ENCODE data around the gene TPSB2. TPM values are rescaled to one million over a fixed set of nuclear protein-coding genes. Genes with fewer than 3 reads are reported as not detected.

The TPSB2 gene
- total RNA-seq, 1 experiment from 2014 or later, result not detected

GRCh38 chr16:1223355-1224214 lies 6.4 kb downstream of the TPSB2 start:
- RAD21 ChIA-PET (ENCODE audit: low non-redundant PET in 1 of 2, low total read pairs in 2 of 2, uncharacterized antibody in 2 of 2, unreplicated experiment in 2 of 2), result no interaction called here
- Histone ChIP-seq H3K79me2 (ENCODE audit: insufficient read depth, low read length) (no peaks in the 10 kb centered on the region), H3K4me1 (ENCODE audit: control insufficient read depth in 1 of 2, insufficient read depth in 2 of 2, low read length in 2 of 2) (no peaks in the 10 kb centered on the region), H4K20me1 (ENCODE audit: insufficient read depth) (no peaks in the 10 kb centered on the region), H3K4me3 (replicated peaks in 1 of 2; ENCODE audit: low read depth in 1 of 2, low read length in 2 of 2) (no peak overlapping the region), H3K4me2 (ENCODE audit: low read length) (no peak overlapping the region), H3K36me3 (ENCODE audit: control insufficient read depth in 1 of 2, insufficient read depth in 2 of 2, low read length in 2 of 2) (no peaks in the 10 kb centered on the region), H3K27me3 (ENCODE audit: insufficient read depth, low read length) (no peaks in the 10 kb centered on the region), H2AFZ (ENCODE audit: low read depth, low read length, poor library complexity, severe bottlenecking) (no peak overlapping the region), H3K9me3 (ENCODE audit: control insufficient read depth in 1 of 2, insufficient read depth in 1 of 2, low read depth in 1 of 2, low read length in 2 of 2) (no peaks in the 10 kb centered on the region), H3K9me2 (ENCODE audit: insufficient read depth) (no peaks in the 10 kb centered on the region), H3K9ac (ENCODE audit: low read length) (no peak overlapping the region), H3K27ac (ENCODE audit: low read depth, low read length) (no peak overlapping the region)
- no peak for ATAC-seq
- DNase-seq (ENCODE audit: low read depth, low spot score), result no peak
- no TSS peak for BruUV-seq (replicated peaks)
- POLR2A ChIA-PET, result no interaction called here
- intact Hi-C loops (cut with micrococcal nuclease), result no loop called here
- no peak for TF ChIP-seq ZNF274 (IDR thresholded peaks at IDR 0.05; ENCODE audit: low read depth, low read length)
- no peak for TF ChIP-seq ZBTB33 (IDR thresholded peaks at IDR 0.05; ENCODE audit: extremely low read depth, insufficient replicate concordance, low read length)
- no peak for TF ChIP-seq REST (IDR thresholded peaks at IDR 0.05; ENCODE audit: low read depth)
- no peak for TF ChIP-seq ELF1 (IDR thresholded peaks at IDR 0.05; ENCODE audit: borderline replicate concordance, low read depth)
- TF ChIP-seq ATF3 (IDR thresholded peaks at IDR 0.05), result no peak
- TF ChIP-seq POLR2A (IDR thresholded peaks at IDR 0.05; ENCODE audit: borderline replicate concordance, extremely low read depth, insufficient read depth, insufficient read length), result no peak
- no peak for TF ChIP-seq CBX3 (IDR thresholded peaks at IDR 0.05; ENCODE audit: low read depth)
- TF ChIP-seq MAX (IDR thresholded peaks at IDR 0.05), result no peak
- no peak for TF ChIP-seq EZH2 (IDR thresholded peaks at IDR 0.05)
- TF ChIP-seq JUND (IDR thresholded peaks at IDR 0.05), result no peak
- TF ChIP-seq POLR2AphosphoS5 (IDR thresholded peaks at IDR 0.05; ENCODE audit: low read depth, low read length), result no peak
- TF ChIP-seq YY1 (IDR thresholded peaks at IDR 0.05; ENCODE audit: extremely low read depth, insufficient replicate concordance, low read depth, low read length), result no peak
- TF ChIP-seq FOSL1 (IDR thresholded peaks at IDR 0.05; ENCODE audit: low read depth), result no peak
- no peak for TF ChIP-seq SRF (IDR thresholded peaks at IDR 0.05; ENCODE audit: low read depth)
- no peak for TF ChIP-seq RAD21 (IDR thresholded peaks at IDR 0.05; ENCODE audit: low read depth)
- CTCF ChIA-PET, result no interaction called here
